Amniotic epithelial cell (primary cell): Measurements from ENCODE around the gene PACS1.
A peak's percentile ranks its signal among the peaks of the same experiment; 100 is the strongest.

Experiments used
- DNase-seq: peaks from one replicate; pipeline ENCODE4 v3.0.0-alpha.2; 2010; ENCODE audit warnings: low read depth

PACS1 gene

DNA sequence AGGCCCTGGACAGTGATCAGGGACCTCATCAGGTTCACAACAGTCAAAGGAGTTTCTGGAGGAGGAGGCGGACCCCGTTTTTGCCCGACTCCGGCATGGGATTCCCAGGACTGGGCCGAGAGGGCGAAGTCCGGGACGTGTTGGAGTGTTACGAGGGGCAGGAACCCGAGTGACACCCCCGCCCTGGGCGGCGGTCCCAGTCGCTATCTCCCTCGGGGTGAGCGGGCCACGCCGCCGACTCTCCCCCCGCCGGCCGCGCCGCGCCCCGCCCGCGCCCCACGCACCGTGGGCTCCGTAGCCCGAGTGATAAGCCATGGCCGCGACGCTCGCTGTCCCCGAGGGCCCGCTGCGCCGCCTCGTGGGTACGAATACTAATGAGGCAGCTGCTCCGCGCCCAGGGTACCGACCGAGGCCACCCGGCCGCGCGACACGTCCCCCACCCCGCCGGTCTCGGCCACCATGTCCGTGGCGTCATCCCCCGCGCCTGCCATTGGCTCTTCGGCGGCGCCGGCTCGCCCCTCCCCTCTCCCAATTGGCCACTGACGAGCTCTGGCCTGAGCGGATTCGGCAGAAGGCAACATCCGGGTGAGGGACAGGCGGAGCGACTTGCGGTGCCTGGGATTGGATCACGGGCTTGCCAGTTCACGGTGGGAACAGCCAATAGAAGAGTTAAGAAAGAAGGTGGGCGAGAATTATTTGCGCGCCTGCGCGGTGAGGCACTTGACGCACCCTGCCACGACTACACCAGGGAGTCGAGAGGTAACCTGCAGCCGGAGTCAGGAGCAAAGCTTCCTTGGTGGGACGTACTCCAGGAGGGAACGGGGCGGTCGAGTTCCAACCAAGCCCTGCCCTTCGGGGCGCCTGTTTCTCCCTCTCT is 218.8 kb downstream of the PACS1 start, which contains the start of gene YIF1A:
Gene YIF1A (minus strand): TSS at position 473 of the 877 bp plus-strand sequence. CDS start 158 bp downstream, at position 315.
- DNase-seq: peak; percentile 99

DNA sequence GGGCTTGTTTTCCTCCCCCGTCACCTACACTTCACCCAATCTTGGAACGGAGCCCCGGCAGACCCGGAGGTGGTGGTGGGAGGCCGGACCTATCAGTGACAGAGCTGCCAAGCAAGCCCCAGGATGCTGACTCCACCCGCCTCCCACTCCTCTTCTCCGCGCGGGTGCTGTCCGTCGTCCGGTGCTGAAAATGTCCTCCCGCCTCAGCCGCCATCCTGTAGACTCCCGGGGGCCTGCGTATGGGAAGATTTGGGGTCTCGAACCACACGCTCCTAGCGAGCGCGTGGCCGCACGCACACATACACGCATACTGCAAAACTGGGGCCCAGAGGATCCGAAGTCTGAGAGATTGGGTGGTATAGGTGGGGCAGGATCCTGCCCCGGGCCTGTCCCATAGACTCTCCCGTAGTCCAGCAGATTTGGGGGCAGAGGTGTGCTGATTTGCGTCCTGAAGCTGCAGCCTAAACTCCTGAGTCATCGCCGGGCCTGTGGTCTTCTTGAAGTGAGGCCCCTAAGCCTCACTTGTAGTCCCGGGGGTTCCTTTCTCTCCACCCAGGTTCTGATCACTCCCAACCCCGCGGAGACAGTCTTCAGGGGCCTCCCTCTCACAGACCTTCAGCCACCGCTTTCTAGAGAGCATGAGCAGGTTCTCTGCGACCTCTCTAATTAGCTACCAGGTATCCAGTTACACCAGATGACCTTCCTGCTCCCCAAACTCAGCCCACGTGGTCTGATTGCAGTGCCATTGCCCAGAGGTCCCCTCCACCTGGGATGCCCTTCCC is 219.7 kb downstream of the PACS1 start:
- DNase-seq: no peak

DNA sequence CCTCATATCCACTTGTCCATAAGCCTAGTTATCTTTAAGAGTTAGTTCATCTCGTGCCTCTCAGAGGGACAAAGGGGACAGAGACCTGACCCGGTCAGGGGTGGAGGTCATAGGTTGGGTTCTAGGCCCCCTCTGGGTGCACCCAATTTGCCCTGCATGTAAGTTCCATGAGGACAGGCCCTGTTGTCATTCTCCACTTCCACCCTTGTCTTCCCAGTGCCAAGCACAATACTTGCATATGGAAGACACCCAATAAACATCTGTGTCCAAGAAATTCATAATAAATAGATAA is 220.2 kb downstream of the PACS1 start:
- DNase-seq: no peak

DNA sequence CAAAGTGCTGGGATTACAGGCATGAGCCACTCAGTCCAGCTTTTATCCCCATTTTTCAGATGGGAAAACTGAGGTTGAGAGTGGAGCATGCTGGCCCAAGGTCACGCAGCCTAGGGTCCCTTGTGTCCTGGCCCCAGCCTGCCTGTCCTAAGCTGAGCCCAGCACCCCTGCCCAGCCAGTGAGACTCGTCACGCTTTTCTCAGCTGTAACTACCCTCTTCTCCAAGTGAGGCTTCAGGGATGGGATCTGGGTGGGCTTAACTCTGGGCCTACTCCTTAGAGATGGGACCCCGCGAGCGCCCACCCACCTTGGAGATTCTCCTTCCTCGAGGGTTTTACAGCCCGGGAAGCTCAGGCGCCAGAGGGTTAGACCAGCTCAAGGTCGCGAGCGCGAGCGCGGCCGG is 221.2 kb downstream of the PACS1 start:
- no peak for DNase-seq

DNA sequence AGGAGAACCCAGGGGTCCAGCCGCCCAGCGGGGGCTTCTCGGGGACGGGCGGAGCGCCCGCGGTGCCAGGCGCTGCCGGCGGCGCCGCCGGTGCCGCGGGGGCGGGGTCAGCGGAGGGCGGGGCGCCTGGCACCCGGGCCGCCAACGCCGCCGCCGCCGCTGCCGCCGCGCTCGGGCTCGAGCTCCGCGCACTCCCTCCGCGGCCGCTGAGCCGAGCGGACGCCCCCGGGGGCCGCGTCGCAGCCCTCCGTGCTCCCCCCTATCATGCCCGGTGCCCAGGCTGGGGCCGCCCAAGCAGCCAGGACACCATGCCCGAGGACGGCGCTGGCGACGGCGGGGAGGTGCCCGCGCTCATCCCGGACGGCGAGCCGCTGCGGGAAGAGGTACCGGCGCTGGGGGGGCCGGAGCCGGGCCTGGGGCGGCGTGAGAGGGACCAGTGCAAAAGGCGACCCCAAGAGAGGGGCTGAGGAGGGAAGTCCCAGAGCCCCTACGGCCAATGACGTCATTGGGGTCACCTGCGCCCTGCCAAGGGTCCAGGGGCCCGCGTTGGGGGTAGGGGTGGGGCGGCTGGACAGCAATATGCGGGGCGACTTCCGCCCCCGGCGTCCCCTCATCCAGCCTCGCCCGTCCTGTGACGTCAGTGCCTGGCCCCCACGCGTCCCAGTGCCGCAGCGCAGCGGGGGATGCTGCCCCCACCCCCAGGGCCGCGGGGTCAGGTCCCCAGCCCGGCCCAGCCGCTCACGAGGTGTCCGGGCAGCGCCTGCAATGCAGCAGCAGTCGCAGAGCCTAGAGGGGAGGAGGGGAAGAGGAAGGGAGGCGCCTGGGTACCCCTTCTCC is 221.9 kb downstream of the PACS1 start, which contains the start of gene TMEM151A:
Gene TMEM151A (plus strand): TSS at position 189 of the 837 bp plus-strand sequence. CDS start 120 bp downstream, at position 309.
- no peak for DNase-seq

DNA sequence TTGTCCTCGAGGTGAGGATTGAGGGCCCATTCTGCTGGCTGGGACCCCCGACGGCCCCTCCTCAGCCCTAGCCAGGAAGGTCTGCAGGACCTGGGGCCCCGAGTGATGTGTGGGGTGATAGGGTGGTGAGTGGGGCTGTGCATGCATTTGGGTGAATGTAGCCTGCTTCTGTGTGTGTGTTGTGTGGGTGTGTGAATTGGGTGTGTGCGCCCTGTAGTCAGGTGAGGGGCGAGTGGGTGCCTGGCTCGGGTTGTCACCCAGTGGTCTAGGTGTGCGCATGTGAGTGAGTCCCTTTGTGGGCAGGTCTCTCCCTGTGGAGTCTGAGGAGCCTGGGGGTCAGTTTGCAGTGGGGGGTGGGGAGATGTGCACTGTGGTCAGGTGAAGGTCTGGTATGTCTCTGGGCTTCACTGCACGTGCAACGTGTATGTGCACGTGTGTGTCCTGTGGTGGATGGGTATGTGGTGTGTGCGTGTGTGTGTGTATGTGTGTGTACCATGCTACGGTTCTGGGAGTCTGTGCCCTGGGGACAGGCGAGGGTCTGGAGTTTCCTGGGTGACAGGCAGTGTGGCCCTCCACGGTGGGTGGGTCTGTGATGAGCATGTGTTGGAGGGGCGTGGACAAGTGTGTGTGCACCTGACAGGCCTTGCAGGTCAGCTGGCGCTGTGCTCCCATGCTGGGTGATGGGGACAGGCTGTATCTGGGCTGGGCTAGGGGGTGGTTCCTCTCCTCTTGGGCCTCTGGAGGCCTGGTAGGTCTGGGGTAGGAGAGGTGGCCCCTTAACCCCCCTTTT is 222.7 kb downstream of the PACS1 start:
- DNase-seq: no peak

GRCh38 chr11:66293352-66293751 is 223.3 kb downstream of the PACS1 start:
- DNase-seq: no peak

DNA sequence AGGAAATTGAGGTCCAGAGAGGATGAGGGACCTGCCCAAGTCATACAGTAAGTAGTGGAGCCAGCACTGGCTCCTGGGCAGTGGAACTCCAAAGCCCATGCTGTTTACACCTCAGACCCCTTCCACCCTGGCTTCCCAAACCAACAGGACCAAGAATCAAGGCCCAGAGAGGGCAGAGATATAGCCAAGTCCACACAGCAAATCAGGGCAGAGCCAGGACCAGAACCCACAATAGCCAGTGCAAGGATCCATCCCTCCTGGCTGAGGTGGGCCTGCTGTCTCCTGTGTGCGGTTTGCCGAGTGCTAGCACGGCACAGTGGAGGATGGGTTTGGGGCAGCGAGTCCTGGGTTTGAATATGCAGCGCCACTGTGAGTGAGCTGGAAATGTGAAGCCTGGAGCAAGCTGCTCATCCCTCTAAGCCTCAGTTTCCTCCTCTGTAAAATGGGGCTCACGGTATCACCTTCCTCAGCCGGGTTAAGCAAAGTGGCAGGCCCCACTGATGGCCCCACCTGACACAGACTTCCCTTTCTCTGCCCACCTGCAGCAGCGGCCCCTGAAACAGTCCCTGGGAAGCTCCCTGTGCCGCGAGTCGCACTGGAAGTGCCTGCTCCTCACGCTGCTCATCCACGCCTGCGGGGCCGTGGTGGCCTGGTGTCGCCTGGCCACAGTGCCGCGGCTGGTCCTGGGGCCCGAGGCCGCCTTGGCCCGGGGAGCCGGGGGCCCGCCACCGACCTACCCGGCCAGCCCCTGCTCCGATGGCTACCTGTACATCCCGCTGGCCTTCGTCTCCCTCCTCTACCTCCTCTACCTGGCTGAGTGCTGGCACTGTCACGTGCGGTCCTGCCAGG is 223.9 kb downstream of the PACS1 start:
- DNase-seq: no peak
